Measurements from ENCODE around the gene RADIL. TPM values are rescaled to one million over a fixed set of nuclear protein-coding genes. Genes with fewer than 3 reads are reported as not detected.

Gene RADIL
- total RNA-seq, 4 donors from 2014 or later: 4.4 to 11.4 (median 8.8) TPM

DNA sequence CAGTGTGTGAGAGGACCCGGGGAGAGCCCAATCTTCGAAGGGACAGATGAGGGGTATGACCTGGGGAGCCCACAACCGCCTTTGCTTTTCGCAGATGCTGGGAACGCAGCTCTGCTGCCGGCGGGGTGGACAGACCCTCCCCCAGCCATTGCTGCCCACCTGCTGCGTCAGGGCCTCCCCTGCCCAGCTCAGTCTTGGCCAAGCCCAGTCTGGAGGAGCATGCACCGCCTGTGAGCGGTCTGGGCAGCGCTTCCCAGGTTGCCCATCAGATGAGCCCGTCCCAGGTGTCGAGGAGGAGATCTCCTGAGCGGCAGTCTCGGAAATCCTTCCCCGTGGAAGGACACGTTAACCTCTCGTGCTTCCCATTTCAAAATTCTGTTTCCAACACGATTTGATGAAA is 125.4 kb downstream of the RADIL start:
- Histone ChIP-seq H3K27me3 (no peaks in the 10 kb centered on the region), H3K4me1 (peaks cover 0 to 16% (median 3%) of the 10 kb centered on the region in 3 donors), H3K36me3 (peaks cover 0 to 89% of the 10 kb centered on the region in 2 donors), H3K4me3 (no peak overlapping the region), H3K27ac (no peak overlapping the region), H3K9me3 (no peaks in the 10 kb centered on the region)
- TF ChIP-seq EP300 (IDR thresholded peaks at IDR 0.05): no peak
- TF ChIP-seq, protein P1, sequence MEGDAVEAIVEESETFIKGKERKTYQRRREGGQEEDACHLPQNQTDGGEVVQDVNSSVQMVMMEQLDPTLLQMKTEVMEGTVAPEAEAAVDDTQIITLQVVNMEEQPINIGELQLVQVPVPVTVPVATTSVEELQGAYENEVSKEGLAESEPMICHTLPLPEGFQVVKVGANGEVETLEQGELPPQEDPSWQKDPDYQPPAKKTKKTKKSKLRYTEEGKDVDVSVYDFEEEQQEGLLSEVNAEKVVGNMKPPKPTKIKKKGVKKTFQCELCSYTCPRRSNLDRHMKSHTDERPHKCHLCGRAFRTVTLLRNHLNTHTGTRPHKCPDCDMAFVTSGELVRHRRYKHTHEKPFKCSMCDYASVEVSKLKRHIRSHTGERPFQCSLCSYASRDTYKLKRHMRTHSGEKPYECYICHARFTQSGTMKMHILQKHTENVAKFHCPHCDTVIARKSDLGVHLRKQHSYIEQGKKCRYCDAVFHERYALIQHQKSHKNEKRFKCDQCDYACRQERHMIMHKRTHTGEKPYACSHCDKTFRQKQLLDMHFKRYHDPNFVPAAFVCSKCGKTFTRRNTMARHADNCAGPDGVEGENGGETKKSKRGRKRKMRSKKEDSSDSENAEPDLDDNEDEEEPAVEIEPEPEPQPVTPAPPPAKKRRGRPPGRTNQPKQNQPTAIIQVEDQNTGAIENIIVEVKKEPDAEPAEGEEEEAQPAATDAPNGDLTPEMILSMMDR (IDR thresholded peaks at IDR 0.05): no peak
- no peak for TF ChIP-seq POLR2A (IDR thresholded peaks at IDR 0.05)
- TF ChIP-seq POLR2AphosphoS5 (IDR thresholded peaks at IDR 0.05): no peak
- ATAC-seq: no peak
- WGBS, 2 donors (ENCODE audit: low coverage in 1 of 2): 79 to 88% methylated on average over 6 to 9 of the region's 19 CpGs

DNA sequence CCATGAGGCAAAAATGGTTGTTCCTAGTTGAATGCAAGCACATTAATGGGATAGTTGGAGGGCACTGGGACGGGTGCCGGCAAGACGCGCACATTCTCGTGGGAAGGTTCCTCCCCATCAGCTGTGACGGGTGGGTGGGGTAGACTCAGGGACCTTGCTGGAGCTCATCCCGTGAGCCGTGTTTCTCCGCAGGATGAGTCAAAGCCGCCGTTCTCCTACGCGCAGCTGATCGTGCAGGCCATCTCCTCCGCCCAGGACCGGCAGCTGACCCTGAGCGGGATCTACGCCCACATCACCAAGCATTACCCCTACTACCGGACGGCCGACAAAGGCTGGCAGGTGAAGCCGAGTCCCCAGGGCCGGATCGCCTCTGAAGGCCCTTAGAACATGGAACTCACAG is 128.5 kb downstream of the RADIL start:
- Histone ChIP-seq H3K4me3 (no peak overlapping the region), H3K4me1 (peaks cover 0 to 30% (median 3%) of the 10 kb centered on the region in 3 donors), H3K27me3 (no peaks in the 10 kb centered on the region), H3K9me3 (no peaks in the 10 kb centered on the region), H3K36me3 (peaks cover 0 to 65% of the 10 kb centered on the region in 2 donors), H3K27ac (no peak overlapping the region)
- 89% methylated on average over 10 of the region's 24 CpGs; no CpG with 5 or more reads in 1 of the 2 donors for WGBS, 2 donors (ENCODE audit: low coverage in 1 of 2)
- no peak for ATAC-seq
- TF ChIP-seq POLR2AphosphoS5 (IDR thresholded peaks at IDR 0.05) (no peak), POLR2A (IDR thresholded peaks at IDR 0.05) (no peak), EP300 (IDR thresholded peaks at IDR 0.05) (no peak)
- TF ChIP-seq, protein P1 (IDR thresholded peaks at IDR 0.05): no peak

GRCh38 chr7:4754433-4755010 is 129.0 kb downstream of the RADIL start:
- H3K36me3 ChIP-seq: peaks cover 0 to 62% of the 10 kb centered on the region in 2 donors
- TF ChIP-seq POLR2A (IDR thresholded peaks at IDR 0.05): no peak
- TF ChIP-seq POLR2AphosphoS5 (IDR thresholded peaks at IDR 0.05): no peak
- TF ChIP-seq, protein P1 (IDR thresholded peaks at IDR 0.05): no peak
- TF ChIP-seq EP300 (IDR thresholded peaks at IDR 0.05): no peak
- H3K27ac ChIP-seq: peak overlapping the region in 1 of 4 donors; percentile 47
- WGBS, 2 donors (ENCODE audit: low coverage in 1 of 2): 90% methylated on average over 11 of the region's 36 CpGs; no CpG with 5 or more reads in 1 of the 2 donors
- H3K4me3 ChIP-seq: no peak overlapping the region
- no peaks in the 10 kb centered on the region for H3K27me3 ChIP-seq
- H3K4me1 ChIP-seq: peaks cover 0 to 35% (median 3%) of the 10 kb centered on the region in 3 donors
- H3K9me3 ChIP-seq: no peaks in the 10 kb centered on the region
- no peak for ATAC-seq

- WGBS, 2 donors (ENCODE audit: low coverage in 1 of 2): 6 to 87% methylated on average over 3 to 7 of the region's 31 CpGs
- H3K27ac ChIP-seq: peak overlapping the region in 2 of 4 donors; percentile 47 to 57
- no peak for TF ChIP-seq POLR2A (IDR thresholded peaks at IDR 0.05)
- TF ChIP-seq, protein P1 (IDR thresholded peaks at IDR 0.05): peak in 3 of 4 experiments; percentile 88 to 94 (median 94)
- H3K9me3 ChIP-seq: no peaks in the 10 kb centered on the region
- peaks cover 0 to 55% of the 10 kb centered on the region in 2 donors for H3K36me3 ChIP-seq
- H3K27me3 ChIP-seq: no peaks in the 10 kb centered on the region
- H3K4me1 ChIP-seq: peaks cover 0 to 42% (median 3%) of the 10 kb centered on the region in 3 donors
- ATAC-seq: peak; percentile 86
- no peak overlapping the region for H3K4me3 ChIP-seq
Measured at GRCh38 chr7:4753598-4754432, 129.7 kb downstream of the RADIL start.

Measured in gastroesophageal sphincter (tissue), 4 donors.